Measurements from ENCODE around the gene NDUFS8. TPM values are rescaled to one million over a fixed set of nuclear protein-coding genes. Genes with fewer than 3 reads are reported as not detected.

NDUFS8 gene
- polyA plus RNA-seq, 1 donor from 2014 or later = 169 TPM

GRCh38 chr11:68008381-68009337 is 21.8 kb upstream of the NDUFS8 start:
- Histone ChIP-seq H3K4me2 (ENCODE audit: low read length) (no peak overlapping the region), H3K9me2 (ENCODE audit: insufficient read depth, low read length) (no peaks in the 10 kb centered on the region), H3K9me3 (ENCODE audit: low read length) (no peaks in the 10 kb centered on the region), H3F3A (ENCODE audit: insufficient read depth, low read length, poor library complexity, severe bottlenecking) (no peaks in the 10 kb centered on the region), H3K79me2 (replicated peaks; ENCODE audit: insufficient read depth, low read length) (no peaks in the 10 kb centered on the region), H3K36me3 (ENCODE audit: insufficient read depth, low read length) (no peaks in the 10 kb centered on the region), H4K20me1 (ENCODE audit: insufficient read depth) (no peaks in the 10 kb centered on the region), H3K4me3 (ENCODE audit: low read length) (no peak overlapping the region), H3K27me3 (ENCODE audit: insufficient read depth, low read depth, low read length) (peaks cover 16% of the 10 kb centered on the region), H3K9ac (ENCODE audit: low read length) (no peak overlapping the region), H3K27ac (ENCODE audit: low read length) (no peak overlapping the region), H2AFZ (ENCODE audit: low read depth, low read length) (no peak overlapping the region)
- TF ChIP-seq EZH2 (IDR thresholded peaks at IDR 0.05; ENCODE audit: borderline replicate concordance, insufficient read depth, low read length, poor library complexity, severe bottlenecking) (no peak), SMC3 (conservative IDR thresholded peaks at IDR 0.05; ENCODE audit: poor library complexity) (no peak), EP300 (conservative IDR thresholded peaks at IDR 0.05; ENCODE audit: poor library complexity, severe bottlenecking) (no peak), CTCF (IDR thresholded peaks at IDR 0.05; ENCODE audit: poor library complexity, severe bottlenecking) (no peak), MXI1 (conservative IDR thresholded peaks at IDR 0.05; ENCODE audit: poor library complexity, severe bottlenecking) (no peak), RAD21 (conservative IDR thresholded peaks at IDR 0.05) (no peak)

GRCh38 chr11:68009391-68010089 is 20.9 kb upstream of the NDUFS8 start:
- H2AFZ ChIP-seq (ENCODE audit: low read depth, low read length) = no peak overlapping the region

GRCh38 chr11:68010090-68011041 is 20.1 kb upstream of the NDUFS8 start, which contains the start of gene ALDH3B1:
Gene ALDH3B1, plus strand, starts transcription at chr11:68010327. Its CDS starts 4,971 bp downstream, at chr11:68015298.
- no peak within 1 kb of the TSS for H3K4me3 ChIP-seq (ENCODE audit: low read length)
- no peak within 1 kb of the TSS for H3K4me2 ChIP-seq (ENCODE audit: low read length)
- no peak within 1 kb of the TSS for H3K27ac ChIP-seq (ENCODE audit: low read length)
- H3K27me3 ChIP-seq (ENCODE audit: insufficient read depth, low read depth, low read length) = peaks cover under 1% of the 10 kb centered on the region
- no peaks in the 10 kb centered on the region for H3K9me2 ChIP-seq (ENCODE audit: insufficient read depth, low read length)
- H3F3A ChIP-seq (ENCODE audit: insufficient read depth, low read length, poor library complexity, severe bottlenecking) = no peaks in the 10 kb centered on the region
- no peaks in the 10 kb centered on the region for H3K36me3 ChIP-seq (ENCODE audit: insufficient read depth, low read length)
- H3K79me2 ChIP-seq (replicated peaks; ENCODE audit: insufficient read depth, low read length) = no peaks in the 10 kb centered on the region
- no peaks in the 10 kb centered on the region for H3K9me3 ChIP-seq (ENCODE audit: low read length)
- peak within 1 kb of the TSS; percentile 20 for H3K9ac ChIP-seq (ENCODE audit: low read length)
- peak within 1 kb of the TSS; percentile 45 for H2AFZ ChIP-seq (ENCODE audit: low read depth, low read length)
- no peak for TF ChIP-seq MXI1 (conservative IDR thresholded peaks at IDR 0.05; ENCODE audit: poor library complexity, severe bottlenecking)
- TF ChIP-seq EP300 (conservative IDR thresholded peaks at IDR 0.05; ENCODE audit: poor library complexity, severe bottlenecking) = no peak
- no peak for TF ChIP-seq TAF1 (IDR thresholded peaks at IDR 0.05; ENCODE audit: low read depth)
- no peak for TF ChIP-seq REST (IDR thresholded peaks at IDR 0.05; ENCODE audit: borderline replicate concordance)
- no peak for TF ChIP-seq POLR2AphosphoS5 (IDR thresholded peaks at IDR 0.05)
- TF ChIP-seq RAD21 (conservative IDR thresholded peaks at IDR 0.05) = no peak
- TF ChIP-seq CTCF (IDR thresholded peaks at IDR 0.05; ENCODE audit: poor library complexity, severe bottlenecking) = no peak
- no peak for TF ChIP-seq EZH2 (IDR thresholded peaks at IDR 0.05; ENCODE audit: borderline replicate concordance, insufficient read depth, low read length, poor library complexity, severe bottlenecking)
- TF ChIP-seq SMC3 (conservative IDR thresholded peaks at IDR 0.05; ENCODE audit: poor library complexity) = no peak
- H4K20me1 ChIP-seq (ENCODE audit: insufficient read depth) = no peaks in the 10 kb centered on the region

More at GRCh38 chr11:68009391-68010089, 20.9 kb upstream of the NDUFS8 start:
- Histone ChIP-seq H4K20me1 (ENCODE audit: insufficient read depth) (no peaks in the 10 kb centered on the region), H3K4me2 (ENCODE audit: low read length) (no peak overlapping the region), H3K27ac (ENCODE audit: low read length) (no peak overlapping the region), H3K36me3 (ENCODE audit: insufficient read depth, low read length) (no peaks in the 10 kb centered on the region), H3F3A (ENCODE audit: insufficient read depth, low read length, poor library complexity, severe bottlenecking) (no peaks in the 10 kb centered on the region), H3K4me3 (ENCODE audit: low read length) (no peak overlapping the region), H3K79me2 (replicated peaks; ENCODE audit: insufficient read depth, low read length) (no peaks in the 10 kb centered on the region), H3K9me3 (ENCODE audit: low read length) (no peaks in the 10 kb centered on the region), H3K27me3 (ENCODE audit: insufficient read depth, low read depth, low read length) (peaks cover 8% of the 10 kb centered on the region), H3K9ac (ENCODE audit: low read length) (no peak overlapping the region), H3K9me2 (ENCODE audit: insufficient read depth, low read length) (no peaks in the 10 kb centered on the region)
- no peak for TF ChIP-seq POLR2AphosphoS5 (IDR thresholded peaks at IDR 0.05)
- peak; percentile 17 for TF ChIP-seq SMC3 (conservative IDR thresholded peaks at IDR 0.05; ENCODE audit: poor library complexity)

All from neural cell (in vitro differentiated cells).